Skeletal muscle tissue (tissue), 5 donors: ENCODE results near the gene BIRC6. TPM values are rescaled to one million over a fixed set of nuclear protein-coding genes. Genes with fewer than 3 reads are reported as not detected.
"Not testable (repeated sequence)": the region's sequence is repeated elsewhere in the genome, so short reads cannot be mapped to it uniquely, and the experiment has no call there.

Experiments used
- H3K27ac ChIP-seq: one replicate; pipeline ENCODE4 v1.7.0; 2013; ENCODE audit warnings: mild to moderate bottlenecking, low read depth, low read length, inconsistent platforms
- H3K27me3 ChIP-seq, 3 donors: one replicate each; pipeline ENCODE4 v1.7.0; 2013; ENCODE audit warnings: low read length in 3 of 3; ENCODE audit not compliant: control insufficient read depth in 3 of 3, insufficient read depth in 3 of 3
- H3K36me3 ChIP-seq, 3 donors: one replicate each; pipeline ENCODE4 v1.7.0; 2013; ENCODE audit warnings: low read length in 3 of 3; ENCODE audit not compliant: control insufficient read depth in 3 of 3, insufficient read depth in 3 of 3
- H3K4me1 ChIP-seq, 3 donors: one replicate each; pipeline ENCODE4 v1.7.0; 2013; ENCODE audit warnings: low read length in 3 of 3, mild to moderate bottlenecking in 3 of 3; ENCODE audit not compliant: control insufficient read depth in 3 of 3, insufficient read depth in 3 of 3
- H3K4me3 ChIP-seq, 3 donors: one replicate each; pipeline ENCODE4 v1.7.0; 2013; ENCODE audit warnings: low read length in 3 of 3
- H3K9ac ChIP-seq, 3 donors: one replicate each; pipeline ENCODE4 v1.7.0; 2013; ENCODE audit warnings: low read length in 3 of 3, mild to moderate bottlenecking in 3 of 3, moderate library complexity in 2 of 3, low read depth in 1 of 3
- H3K9me3 ChIP-seq, 3 donors: one replicate each; pipeline ENCODE4 v1.7.0; 2013; ENCODE audit warnings: low read length in 3 of 3; ENCODE audit not compliant: control insufficient read depth in 3 of 3
- small RNA-seq: library from RNA; depleted of rRNA; stranded (forward); fragments of <200 nt; gene quantifications from one replicate; pipeline ENCODE3, GENCODE V24; 2014
- total RNA-seq: library from RNA; depleted of rRNA; stranded (reverse); fragments of >200 nt; gene quantifications from one replicate; pipeline ENCODE4 v1.2.3, GENCODE V29; 2014
- donor health status: Osteomylitis.

BIRC6 gene
- total RNA-seq, 1 donor from 2014 or later: 216 TPM

GRCh38 chr2:32638548-32638947 lies 281.7 kb downstream of the BIRC6 start:
- not testable (repeated sequence) for H3K9me3 ChIP-seq, H3K4me3 ChIP-seq, H3K4me1 ChIP-seq, H3K27me3 ChIP-seq, H3K9ac ChIP-seq, H3K27ac ChIP-seq
- H3K36me3 ChIP-seq: peaks cover 18 to 46% (median 43%) of the 10 kb centered on the region in 3 donors

- Histone ChIP-seq H3K9ac (no peak overlapping the region), H3K36me3 (peaks cover 20 to 54% (median 35%) of the 10 kb centered on the region in 3 donors), H3K27ac (no peak overlapping the region), H3K27me3 (no peaks in the 10 kb centered on the region), H3K9me3 (no peaks in the 10 kb centered on the region), H3K4me3 (no peak overlapping the region), H3K4me1 (no peaks in the 10 kb centered on the region)
Measured at GRCh38 chr2:32641180-32641579, 284.4 kb downstream of the BIRC6 start.

- Histone ChIP-seq H3K27ac (no peak overlapping the region), H3K4me3 (no peak overlapping the region), H3K36me3 (peaks cover 11 to 41% (median 18%) of the 10 kb centered on the region in 3 donors), H3K4me1 (no peaks in the 10 kb centered on the region), H3K9ac (no peak overlapping the region), H3K27me3 (no peaks in the 10 kb centered on the region), H3K9me3 (no peaks in the 10 kb centered on the region)
Measured at GRCh38 chr2:32647180-32647651, 290.4 kb downstream of the BIRC6 start.

DNA sequence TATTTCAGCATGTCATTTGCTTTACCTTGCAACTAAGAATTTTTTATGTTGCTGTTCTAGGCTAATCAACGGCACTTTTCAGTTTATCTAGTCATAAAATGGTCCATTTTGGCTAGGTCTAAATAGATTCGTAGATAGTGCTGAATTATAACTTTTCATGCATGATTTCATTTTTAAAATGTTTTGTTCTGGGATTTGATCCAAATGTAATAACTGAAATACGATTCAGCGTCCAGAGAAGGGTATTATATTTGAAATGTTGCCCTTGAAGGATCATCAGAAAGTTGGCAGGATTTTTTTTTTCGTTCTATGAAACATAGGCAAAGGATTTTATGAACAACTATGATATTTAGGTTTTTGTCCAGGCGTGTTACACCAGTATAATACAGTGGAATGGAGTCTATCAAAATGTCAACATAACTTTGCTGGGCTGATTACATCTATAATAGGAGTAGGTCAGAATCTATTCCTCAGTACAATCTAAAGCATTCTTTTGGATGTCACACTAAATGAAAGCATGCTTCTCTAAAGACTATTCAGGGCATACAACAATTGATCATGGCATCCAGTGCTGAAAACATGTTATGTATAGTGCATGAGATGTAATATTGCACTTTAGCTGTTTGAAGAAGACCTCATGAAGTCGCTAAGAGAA lies 295.9 kb downstream of the BIRC6 start:
- H3K9me3 ChIP-seq: no peaks in the 10 kb centered on the region
- H3K4me1 ChIP-seq: no peaks in the 10 kb centered on the region
- no peak overlapping the region for H3K4me3 ChIP-seq
- H3K36me3 ChIP-seq: peaks cover 2 to 19% (median 17%) of the 10 kb centered on the region in 3 donors
- no peak overlapping the region for H3K9ac ChIP-seq
- H3K27me3 ChIP-seq: no peaks in the 10 kb centered on the region
- no peak overlapping the region for H3K27ac ChIP-seq

DNA sequence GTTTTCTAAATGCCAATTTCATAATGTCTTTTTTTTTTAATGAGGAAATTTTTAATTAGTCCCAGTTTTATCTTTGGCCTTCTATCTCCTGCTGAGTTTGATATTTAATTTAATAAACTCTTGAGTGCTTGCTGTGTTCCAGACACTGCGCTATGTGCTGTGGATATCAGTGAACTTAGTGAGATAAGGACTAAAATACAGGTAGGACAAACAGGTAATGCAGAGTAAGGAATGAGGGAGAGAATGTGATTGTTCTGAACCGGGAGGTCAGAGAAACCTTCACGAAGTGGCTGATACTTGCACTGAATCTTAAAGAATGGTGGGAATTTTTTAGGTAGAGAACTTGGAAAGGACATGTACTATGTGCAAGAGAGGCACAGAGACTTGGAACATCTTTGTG lies 299.2 kb downstream of the BIRC6 start:
- peaks cover under 1 to 10% (median 4%) of the 10 kb centered on the region in 3 donors for H3K36me3 ChIP-seq
- H3K9me3 ChIP-seq: no peaks in the 10 kb centered on the region
- H3K4me1 ChIP-seq: no peaks in the 10 kb centered on the region
- no peak overlapping the region for H3K9ac ChIP-seq
- no peaks in the 10 kb centered on the region for H3K27me3 ChIP-seq
- H3K27ac ChIP-seq: no peak overlapping the region
- no peak overlapping the region for H3K4me3 ChIP-seq

GRCh38 chr2:32663864-32664263 lies 307.0 kb downstream of the BIRC6 start:
- Histone ChIP-seq H3K9ac (no peak overlapping the region), H3K9me3 (no peaks in the 10 kb centered on the region), H3K4me3 (no peak overlapping the region), H3K36me3 (peaks cover 0 to 3% (median 2%) of the 10 kb centered on the region in 3 donors), H3K27ac (no peak overlapping the region), H3K27me3 (no peaks in the 10 kb centered on the region), H3K4me1 (no peaks in the 10 kb centered on the region)

DNA sequence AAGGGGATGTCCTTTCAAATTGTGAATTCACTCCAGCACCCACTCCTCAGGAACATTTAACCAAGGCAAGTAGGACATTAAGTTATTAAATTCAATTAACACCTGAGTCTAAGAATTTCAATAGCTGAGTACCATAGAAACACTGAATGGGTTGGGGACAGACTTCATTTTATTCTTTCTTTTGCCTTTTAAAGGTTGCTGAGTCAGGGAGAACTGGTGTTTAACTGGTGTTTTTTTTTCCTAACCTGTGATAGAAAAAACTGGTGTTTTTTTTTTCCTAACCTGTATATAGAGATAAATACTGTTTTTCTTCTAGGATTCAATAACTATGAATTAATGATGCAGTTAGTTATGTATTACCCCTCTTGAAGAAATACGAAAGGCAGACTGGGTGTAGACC lies 309.9 kb downstream of the BIRC6 start:
- Histone ChIP-seq H3K9me3 (no peaks in the 10 kb centered on the region), H3K36me3 (peaks cover 0 to 2% (median 0%) of the 10 kb centered on the region in 3 donors), H3K9ac (no peak overlapping the region), H3K27me3 (no peaks in the 10 kb centered on the region), H3K4me3 (no peak overlapping the region), H3K4me1 (no peaks in the 10 kb centered on the region), H3K27ac (no peak overlapping the region)

GRCh38 chr2:32668254-32668653 lies 311.4 kb downstream of the BIRC6 start:
- H3K4me1 ChIP-seq: no peaks in the 10 kb centered on the region
- peaks cover 0 to 3% (median 2%) of the 10 kb centered on the region in 3 donors for H3K36me3 ChIP-seq
- H3K4me3 ChIP-seq: no peak overlapping the region
- H3K27me3 ChIP-seq: no peaks in the 10 kb centered on the region
- H3K27ac ChIP-seq: no peak overlapping the region
- no peak overlapping the region for H3K9ac ChIP-seq
- no peaks in the 10 kb centered on the region for H3K9me3 ChIP-seq

Small RNA genes lying within 50 kb of the gene (small RNA-seq; reads per million reads assigned to genes)
- not detected for gene MIR4765
- gene MIR558: not detected

Other genes starting within 250 kb of the BIRC6 start
- gene SLC30A6, start 191.2 kb upstream of the BIRC6 start, total RNA-seq: 28.7 TPM
- gene NLRC4, start 92.1 kb upstream of the BIRC6 start, total RNA-seq: 1.6 TPM
- 15.1 TPM for gene YIPF4, start 79.1 kb upstream of the BIRC6 start, total RNA-seq